SHP77 treated with DMSO at 0.1 percent for 48 hours (cell line): Measurements from ENCODE around the gene CD38.

Source experiments
- DNase-seq: peaks from one replicate; lab custom pipeline; 2025; lab: John Stamatoyannopoulos, UW

CD38 gene

DNA sequence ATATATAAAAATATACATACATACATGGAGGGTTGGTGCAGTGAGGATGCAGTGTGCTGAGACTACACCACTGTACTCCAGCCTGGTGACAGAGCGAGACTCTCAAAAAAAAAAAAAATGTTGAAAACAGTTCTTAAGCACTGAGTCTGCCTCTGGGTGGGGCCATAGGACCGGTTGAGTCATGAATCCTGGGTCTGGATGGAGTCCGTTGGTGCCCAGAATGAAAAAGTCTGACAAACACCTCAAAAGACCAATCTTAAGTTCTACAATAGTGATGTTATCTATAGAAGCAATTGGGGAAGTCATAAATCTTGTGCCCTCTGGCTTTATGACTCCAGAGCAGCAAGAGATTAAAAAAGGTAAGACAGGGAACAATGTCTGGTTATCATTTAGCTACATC is 90.0 kb downstream of the CD38 start:
- no peak for DNase-seq

DNA sequence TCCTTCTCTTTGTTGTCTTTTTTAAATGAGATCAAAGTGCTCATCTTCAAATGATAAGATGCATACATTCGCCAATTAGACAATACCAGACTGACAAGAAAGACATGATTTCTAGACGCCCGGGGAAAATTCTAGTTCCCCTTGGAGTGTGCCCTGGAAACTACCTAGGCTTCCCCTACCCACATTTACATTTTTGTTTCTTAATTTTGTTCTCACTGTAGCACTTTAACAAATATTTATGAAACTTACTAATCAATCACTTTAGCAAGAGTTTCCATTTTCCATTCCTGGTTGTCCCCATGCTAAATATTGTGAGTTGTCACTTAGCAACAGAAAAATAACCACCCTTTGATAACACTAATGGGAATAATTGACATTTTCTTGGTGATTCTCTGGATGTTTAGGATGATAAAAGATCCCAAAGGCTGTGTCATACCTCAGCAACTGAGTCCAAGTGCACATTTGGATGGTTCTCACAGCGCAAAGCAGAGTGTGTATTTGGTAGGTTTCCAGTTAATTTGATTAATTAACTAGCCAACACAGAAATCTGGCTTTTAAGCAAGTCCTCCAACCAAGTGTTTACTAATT is 90.8 kb downstream of the CD38 start:
- no peak for DNase-seq

DNA sequence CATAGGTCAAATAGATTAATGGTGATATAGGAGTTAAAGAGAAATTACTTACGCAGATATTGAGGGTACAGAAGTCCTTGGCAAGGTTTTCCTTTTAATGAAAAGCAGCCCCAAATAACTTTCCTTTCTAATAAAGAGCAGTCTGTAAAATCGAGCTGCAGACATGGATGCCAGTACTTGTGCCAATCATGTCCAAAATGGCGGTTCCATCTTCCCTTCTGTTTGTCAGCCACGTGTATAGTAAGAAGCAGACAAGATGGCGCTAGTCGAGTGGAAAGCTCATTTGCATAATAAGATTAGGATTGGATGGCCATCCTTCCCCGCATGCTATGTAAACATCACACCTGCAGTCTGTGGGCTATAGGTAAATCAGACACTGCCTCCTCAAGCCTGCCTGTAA is 92.0 kb downstream of the CD38 start:
- DNase-seq = no peak

DNA sequence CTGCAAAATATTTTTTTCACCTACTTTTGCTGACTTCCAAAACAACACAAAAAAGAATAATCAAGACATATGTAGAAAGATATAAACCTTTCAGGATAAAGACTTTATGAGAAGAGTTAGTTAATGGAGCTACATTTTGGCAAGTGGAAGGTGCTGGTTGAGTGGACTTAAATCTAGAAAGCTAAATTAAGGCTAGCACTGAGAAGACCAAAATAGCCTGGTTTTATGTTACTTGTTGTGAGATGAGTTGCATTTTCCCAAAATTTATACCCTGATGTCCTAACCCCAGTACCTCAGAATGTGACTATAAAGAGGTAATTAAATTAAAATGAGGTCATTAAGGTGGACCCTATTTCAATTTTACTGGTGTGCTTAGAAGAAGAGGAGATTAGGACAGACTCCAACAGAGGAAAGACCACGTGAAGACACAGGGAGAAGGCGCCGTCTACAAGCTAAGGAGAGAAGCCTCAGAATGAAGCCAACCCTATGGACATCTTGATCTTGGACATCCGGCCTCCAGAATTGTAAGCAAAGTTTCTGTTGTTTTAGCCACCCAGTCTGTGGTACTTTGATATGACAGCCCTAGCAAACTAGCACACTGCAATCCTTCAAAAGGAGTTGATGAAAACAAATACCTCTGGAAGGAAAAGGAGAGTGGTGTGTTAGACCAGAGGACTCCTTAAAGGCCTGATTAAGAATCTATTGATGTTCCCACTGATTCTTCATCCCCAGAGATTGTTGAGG is 93.0 kb downstream of the CD38 start:
- DNase-seq = no peak

DNA sequence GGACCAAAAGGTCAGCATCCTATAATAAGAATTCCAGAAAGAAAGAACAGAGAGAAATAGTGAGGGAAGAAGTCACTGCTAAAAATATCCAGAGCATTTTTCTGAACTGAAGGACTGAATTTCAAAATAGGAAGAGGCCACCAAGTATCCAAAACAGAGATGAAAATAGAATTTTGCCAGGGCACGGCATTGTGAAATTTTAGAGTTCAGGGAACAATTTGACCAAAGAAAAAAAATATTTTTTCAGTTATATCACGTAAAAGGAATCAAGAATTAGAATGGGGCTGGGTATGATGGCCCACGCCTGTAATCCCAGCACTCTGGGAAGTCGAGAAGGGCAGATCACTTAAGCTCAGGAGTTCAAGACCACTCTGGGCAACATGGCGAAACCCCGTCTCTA is 95.0 kb downstream of the CD38 start:
- no peak for DNase-seq

DNA sequence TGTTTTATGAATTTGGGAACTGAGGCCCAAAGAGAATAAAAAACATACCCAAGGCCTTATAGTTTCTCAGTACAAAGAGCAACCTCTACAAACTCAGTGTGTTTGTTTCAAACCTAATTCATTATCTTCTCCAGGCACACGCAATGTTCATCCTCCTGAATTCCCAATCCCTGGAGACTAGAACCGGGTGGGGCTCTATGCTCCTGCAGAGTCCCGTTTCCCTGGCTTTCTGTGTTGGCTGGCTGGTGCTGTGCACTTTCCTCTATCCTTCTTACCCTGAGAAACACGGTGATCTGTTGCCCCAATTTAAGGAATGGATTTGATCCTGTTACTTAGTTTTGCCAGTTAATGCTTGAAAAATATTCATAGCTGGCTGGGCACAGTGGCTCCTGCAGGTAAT is 96.5 kb downstream of the CD38 start:
- DNase-seq = no peak

DNA sequence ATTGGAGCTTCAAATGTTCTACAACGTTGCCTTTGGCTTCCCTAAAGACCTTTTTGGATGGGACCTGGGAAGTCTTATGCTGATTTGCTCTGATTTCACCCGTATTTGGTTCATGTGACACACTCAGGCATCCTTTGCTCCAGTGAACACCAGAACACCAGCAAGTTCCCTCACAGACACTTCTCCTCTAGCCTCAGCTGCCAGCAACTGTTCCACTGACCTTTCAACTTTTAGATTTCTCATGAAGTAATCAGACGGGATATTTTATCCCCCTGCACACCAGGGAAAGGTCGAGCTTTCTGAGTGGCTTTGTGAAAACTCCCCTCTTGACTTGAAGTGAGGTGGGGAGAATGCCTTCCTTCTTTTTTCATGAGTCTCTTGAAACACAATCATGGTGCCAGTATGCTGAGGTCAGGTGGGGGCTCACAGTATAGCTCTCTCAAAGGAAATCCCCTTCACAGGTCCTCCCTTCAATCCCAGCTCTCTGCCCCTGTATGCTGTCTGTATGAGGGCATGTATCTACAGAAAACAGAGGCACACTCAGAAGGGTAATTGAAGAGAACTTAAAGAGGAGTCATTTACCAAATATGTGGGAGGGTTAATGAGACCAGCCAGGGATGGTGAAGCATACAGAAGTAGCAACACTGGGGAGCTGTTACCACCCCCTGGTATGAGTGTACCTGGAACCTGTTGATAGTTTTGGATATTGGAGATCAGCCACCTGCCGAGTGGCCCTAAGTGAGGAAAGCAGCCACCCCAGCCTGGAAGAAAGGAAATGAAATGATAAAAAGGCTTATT is 97.7 kb downstream of the CD38 start:
- no peak for DNase-seq

DNA sequence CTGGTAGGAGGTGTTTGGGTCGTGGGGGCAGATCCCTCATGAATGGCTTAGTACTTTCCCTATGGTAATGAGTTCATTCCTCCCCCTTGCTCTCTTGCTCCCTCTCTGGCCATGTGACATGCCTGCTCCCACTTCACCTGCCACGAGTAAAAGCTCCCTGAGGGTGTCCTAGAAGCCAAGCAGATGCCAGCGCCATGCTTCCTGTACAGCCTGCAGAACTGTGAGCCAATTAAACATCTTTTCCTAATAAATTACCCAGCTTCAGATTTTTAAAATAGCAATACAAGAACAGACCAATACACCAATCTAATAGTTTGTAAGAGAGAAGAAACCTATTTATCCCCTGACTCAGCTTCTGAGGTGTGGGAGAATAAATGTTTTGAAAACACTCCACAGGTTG is 99.9 kb downstream of the CD38 start:
- DNase-seq = no peak

DNA sequence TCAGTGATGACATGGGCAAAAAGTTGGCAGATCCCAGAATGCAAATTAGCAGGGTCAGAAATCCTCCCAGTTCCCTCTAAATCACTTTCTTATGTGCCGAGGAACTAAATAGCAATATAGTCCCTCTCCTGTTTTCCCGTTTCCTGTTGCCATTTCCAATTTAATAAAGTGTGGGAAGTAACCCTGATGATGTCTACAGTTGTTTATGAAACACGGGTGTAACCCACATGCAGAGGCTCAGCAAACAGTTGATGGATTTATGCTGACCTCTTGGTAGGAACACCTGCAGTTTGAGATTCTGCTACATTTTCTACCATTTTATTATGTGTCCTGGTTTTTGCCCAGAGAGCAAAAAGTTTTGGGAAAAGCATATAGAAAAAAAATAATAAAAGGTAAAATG is 103.7 kb downstream of the CD38 start:
- DNase-seq = no peak

DNA sequence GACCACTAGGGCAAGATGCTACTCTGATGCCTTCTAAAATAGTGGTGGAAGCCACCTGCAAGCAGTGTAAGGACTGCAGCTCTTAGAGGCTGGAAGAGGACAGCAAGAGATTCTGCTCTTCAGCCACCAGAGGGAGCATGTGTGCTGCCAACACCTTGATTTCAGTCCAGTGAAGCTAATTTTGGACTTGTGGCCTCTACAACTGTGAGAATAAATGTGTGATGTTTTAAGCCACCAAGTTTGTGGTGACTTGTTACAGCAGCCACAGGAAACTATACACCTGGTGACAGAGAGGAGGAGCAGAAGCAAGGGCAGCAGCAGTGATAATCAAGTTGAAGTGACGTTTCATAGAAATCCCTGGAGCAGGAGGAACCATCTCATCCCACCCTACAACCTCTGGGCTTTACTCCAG is 104.6 kb downstream of the CD38 start:
- DNase-seq = no peak

DNA sequence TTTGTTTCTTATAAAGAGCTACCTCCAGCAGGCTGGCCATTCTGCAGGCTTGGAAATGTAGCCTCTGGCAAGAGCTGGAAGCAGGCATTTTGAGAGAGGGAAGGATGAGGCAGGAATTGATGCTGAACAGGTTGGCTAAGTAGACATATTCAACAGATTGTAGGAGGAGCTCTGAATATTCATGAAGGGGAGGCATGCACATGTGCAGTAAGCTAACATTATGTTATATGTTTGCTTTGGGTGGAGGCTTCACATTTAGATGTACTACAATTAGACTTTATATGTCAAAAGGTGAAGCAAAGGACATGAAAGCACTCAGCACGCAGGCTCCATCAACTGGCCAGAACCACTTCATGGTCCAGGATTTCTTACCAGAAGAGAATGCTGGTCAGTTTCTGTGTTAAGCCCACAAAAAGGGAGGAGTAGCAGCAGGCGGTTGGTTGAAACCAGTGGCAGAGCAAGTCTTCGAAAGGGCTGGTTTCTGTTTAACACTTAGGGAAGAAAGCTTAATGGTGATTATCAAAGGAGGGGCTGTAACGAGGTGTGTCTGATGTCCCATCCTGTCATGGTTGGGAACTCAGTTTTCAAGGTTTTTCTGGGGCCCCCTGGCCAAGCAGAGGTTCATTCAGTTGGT is 105.6 kb downstream of the CD38 start:
- DNase-seq = no peak

DNA sequence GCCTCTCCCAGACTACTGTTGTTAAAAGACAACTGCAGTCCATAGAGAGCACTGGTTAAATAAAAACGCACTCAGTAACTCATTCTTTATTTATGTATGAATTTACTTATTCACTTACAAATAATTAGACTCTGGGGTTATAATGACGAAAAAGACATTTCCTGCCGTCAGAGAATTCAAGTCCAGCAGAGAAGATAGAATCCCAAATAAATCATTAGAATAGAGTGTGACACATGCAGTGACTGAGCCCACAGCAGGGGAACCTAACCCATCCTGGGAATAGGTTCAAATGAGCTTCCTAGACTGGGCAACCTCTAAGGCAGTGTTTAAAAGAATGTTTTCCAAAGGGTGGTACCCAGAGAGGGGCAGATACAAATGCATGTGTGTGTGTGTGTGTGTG is 106.5 kb downstream of the CD38 start:
- no peak for DNase-seq

DNA sequence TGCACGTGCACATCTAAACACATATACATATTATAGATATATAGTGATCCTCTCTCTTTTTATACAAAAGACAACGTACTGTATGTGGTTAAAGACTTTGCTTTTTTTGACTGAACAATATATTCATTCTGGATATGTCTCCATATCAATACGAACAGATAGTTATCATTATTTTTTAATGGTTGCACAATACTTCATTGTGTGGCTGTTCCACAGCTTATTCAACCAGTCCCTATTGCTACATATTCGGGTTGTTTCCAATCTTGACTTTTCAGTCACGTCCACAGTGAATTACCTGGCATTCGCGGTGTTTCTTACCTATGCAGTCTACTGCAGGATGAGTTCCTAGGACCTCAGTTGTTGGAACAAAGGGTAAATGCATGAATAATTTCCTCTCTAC is 107.3 kb downstream of the CD38 start:
- DNase-seq = no peak

DNA sequence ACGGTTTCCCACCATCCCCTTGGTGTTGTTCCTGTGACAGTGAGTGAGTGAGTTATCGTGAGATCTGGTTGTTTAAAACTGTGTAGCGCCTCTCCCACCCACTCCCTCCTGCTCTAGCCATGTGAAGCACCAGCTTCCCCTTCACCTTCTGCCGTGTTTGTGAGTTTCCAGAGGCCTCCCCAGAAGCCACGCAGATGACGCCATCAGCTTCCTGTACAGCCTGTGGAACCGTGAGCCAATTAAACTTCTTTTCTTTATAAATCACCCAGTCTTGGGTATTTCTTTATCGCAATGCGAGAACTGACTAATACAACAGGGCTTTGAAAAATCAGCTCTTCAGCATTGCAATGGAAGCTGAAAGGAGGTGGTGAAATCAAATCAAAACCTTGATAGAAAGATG is 110.4 kb downstream of the CD38 start:
- DNase-seq = no peak

DNA sequence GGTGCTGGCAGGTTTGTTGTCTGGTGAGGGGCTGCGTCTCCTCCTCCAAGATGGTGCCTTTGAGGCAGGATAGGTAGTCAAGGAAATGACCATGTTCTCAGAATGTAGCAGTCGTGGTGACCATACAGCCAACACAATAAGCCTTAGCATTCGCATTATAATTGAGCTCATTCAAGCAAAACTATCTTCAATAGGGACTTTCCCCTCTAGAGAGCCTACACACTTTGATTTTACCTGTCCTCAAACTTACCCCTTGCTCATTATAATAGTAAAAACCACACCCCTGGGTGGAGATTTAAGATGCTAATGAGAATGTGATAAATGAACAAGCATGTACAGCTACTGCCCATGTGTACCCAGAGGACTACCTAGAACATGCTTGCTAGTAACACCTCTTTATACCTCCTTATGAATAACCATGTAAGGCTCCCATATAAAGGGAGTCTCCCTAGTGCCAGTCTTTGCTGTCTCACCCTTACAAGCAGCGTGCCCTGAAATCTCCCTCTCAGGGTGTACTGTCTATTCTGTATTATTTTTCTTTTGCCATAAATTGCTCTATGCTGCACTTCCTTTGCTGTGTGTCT is 112.2 kb downstream of the CD38 start:
- no peak for DNase-seq

DNA sequence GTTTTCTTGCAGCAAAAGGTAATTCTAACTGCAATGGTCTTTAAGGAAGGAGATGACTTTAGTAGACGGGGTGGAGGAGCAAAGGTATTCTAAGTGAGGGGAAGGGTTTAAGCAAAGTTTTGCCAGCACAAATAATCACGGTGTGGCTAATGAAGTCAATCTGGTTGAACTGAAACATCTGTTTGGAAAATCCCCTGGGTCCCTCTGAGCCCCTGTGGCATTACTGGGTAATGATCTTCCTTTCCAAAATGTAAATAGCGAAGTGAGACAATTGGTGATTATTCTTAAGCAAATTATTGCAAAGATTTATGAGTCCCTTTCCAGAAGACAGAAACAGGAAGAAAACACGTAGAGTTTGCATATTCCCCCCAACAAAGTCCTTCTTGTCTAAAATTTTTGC is 113.2 kb downstream of the CD38 start:
- DNase-seq = no peak

DNA sequence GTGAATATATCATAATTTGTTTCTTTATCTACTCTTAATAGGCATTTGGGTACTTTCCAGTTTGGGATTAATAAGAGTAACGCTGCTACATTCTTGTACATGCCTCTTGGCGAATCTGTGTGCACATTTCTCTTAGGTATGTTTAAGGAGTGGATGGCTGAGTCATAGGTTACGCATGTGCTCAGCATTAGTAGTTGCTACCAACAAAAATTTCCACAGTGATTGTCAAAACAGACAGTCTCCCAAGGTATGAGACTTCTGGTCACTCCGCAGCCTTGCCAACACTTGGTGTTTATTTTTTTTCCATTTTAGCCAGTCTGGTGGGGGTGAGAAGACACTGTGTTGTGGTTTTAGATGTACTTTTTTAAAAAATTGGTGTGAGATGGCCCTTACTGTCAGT is 115.8 kb downstream of the CD38 start:
- DNase-seq = no peak

DNA sequence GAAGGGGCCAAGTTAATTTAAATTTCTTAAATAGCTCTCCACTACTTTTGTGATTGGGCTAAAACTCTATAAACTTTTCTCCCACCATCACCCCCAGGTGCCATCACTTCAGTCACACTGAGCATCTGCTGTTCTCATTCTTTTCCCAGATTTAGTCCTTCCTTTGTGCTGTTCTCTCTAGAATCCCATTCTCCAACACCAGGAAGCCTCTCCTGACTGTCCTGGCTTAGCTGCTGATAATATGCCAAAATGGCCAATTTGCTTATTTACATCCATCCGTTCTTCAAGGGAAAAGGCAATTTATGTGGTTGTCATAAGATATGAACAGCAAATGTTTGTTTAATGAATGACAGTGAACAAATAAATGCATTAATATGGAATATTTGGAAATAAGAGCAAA is 116.3 kb downstream of the CD38 start:
- no peak for DNase-seq

DNA sequence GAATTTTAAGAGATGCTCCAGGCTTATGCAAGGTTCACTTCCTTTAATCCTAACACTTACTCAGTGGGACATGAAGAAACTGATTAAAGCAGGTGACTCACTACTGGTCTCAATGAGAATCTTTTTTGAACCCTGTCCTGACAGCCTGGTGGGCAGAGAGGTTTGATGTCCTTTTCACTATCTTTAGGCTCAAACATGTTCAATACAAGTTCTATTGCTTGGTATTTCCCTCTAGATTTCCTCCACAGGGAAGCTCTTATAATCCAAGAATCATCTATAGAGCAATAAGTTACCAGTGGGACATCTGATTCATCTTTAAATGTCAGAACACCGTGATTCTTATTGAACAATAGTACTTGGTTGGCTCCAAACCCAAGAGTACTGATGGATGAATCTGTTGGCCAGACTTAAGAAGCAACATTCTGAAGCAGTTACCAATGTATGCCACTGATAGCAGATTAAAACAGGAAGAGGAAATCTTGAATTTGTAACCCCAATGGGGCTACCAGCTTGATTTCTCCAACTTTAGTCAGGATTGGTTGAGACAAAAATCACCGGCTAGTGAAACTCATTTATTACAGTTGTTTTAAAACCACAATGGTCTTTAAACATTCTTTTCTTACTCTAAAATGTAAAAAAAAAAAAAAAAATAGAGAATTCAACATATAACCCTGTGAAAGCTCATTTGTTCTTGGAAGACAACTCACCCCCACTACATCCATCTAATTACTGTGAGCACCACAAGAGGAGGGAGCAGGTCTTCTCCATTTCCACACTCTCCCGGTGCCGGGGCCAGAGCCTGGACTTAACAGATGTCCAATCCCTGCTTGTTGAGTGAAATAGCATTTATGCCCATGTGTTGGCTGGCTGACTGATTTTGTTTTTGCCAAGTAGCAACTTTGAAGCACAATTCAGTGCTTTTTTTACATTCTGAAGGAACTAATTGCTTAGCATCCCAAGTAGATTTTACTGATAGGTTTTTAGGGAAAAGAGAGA is 117.1 kb downstream of the CD38 start:
- DNase-seq = no peak

DNA sequence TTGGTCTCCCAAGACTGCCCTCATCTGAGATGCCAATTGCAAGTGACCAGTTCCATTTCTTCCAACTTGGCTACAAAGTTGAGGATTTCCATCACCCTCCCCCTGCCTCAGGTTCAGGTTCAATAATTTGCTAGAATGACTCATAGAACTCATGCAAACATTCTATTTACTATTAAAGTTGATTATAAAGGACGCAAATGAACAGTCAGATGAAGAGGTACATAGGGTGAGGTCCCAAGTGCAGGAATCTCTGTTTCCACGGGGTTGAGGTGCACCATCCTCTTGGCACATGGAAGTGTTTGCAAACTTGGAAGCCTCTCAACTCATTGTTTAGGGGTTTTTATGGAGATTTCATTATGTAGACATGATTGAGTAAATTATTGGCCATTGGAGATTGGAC is 119.4 kb downstream of the CD38 start:
- DNase-seq = no peak

DNA sequence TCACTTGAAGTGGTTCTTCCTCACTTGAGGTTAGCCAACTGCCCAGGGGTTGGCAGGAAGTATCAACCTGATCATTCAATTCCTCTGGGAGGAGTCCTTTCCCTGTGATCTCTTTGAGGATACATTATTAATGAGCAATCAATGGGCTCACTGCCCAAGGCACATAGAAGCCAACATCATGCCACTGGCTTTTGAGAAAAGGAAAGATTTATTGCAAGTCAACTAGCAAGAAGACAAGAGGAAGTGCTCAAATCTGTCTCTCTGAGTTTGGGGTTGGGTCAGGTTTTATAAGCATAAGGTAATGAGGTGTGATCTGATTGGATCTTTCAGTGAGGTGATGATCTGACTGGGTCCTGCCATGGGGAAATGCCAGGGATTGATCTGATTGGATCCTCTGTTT is 120.8 kb downstream of the CD38 start:
- DNase-seq = no peak
